Muscle of arm (tissue), 12 donors: ENCODE measurements around the gene MTOR. TPM values are rescaled to one million over a fixed set of nuclear protein-coding genes. Genes with fewer than 3 reads are reported as not detected.
"Not testable (repeated sequence)": the region's sequence is repeated elsewhere in the genome, so short reads cannot be mapped to it uniquely, and the experiment has no call there.

Source experiments
- DNase-seq: peaks from one replicate; pipeline ENCODE4 v3.0.0-alpha.2; 2013
- polyA plus RNA-seq, 12 donors: library from polyadenylated mRNA; unstranded; fragments of 120-200 nt; gene quantifications; one replicate each; pipeline ENCODE4 v1.2.1, GENCODE V29; 2013; ENCODE audit not compliant: insufficient read length in 12 of 12

MTOR gene
- polyA plus RNA-seq, 12 donors, result 25.3 to 36.2 (median 27.4) TPM; not detected in 1

GRCh38 chr1:11187000-11187399 is 75.4 kb downstream of the MTOR start:
- no peak for DNase-seq

GRCh38 chr1:11184973-11185372 is 77.4 kb downstream of the MTOR start:
- no peak for DNase-seq

GRCh38 chr1:11182884-11183283 is 79.5 kb downstream of the MTOR start:
- no peak for DNase-seq

- no peak for DNase-seq
Measured at GRCh38 chr1:11180342-11180744, 82.0 kb downstream of the MTOR start.

GRCh38 chr1:11179749-11180148 is 82.6 kb downstream of the MTOR start:
- DNase-seq, result not testable (repeated sequence)

- DNase-seq, result no peak
Measured at GRCh38 chr1:11179125-11179524, 83.2 kb downstream of the MTOR start.

GRCh38 chr1:11178021-11179015 is 84.0 kb downstream of the MTOR start:
- no peak for DNase-seq

GRCh38 chr1:11176081-11176706 is 86.2 kb downstream of the MTOR start:
- DNase-seq, result no peak

- no peak for DNase-seq
Measured at GRCh38 chr1:11175461-11175860, 86.9 kb downstream of the MTOR start.

- DNase-seq, result no peak
Measured at GRCh38 chr1:11174261-11174942, 87.9 kb downstream of the MTOR start.

- DNase-seq, result no peak
Measured at GRCh38 chr1:11170102-11170501, 92.2 kb downstream of the MTOR start.

GRCh38 chr1:11169202-11169601 is 93.1 kb downstream of the MTOR start:
- DNase-seq, result no peak

GRCh38 chr1:11168731-11169130 is 93.6 kb downstream of the MTOR start:
- no peak for DNase-seq

GRCh38 chr1:11166744-11167143 is 95.6 kb downstream of the MTOR start:
- DNase-seq, result not testable (repeated sequence)

- not testable (repeated sequence) for DNase-seq
Measured at GRCh38 chr1:11162752-11163151, 99.6 kb downstream of the MTOR start.

GRCh38 chr1:11158720-11159321 is 103.5 kb downstream of the MTOR start:
- no peak for DNase-seq

- DNase-seq, result no peak
Measured at GRCh38 chr1:11158291-11158690, 104.1 kb downstream of the MTOR start.

- no peak for DNase-seq
Measured at GRCh38 chr1:11157867-11158266, 104.5 kb downstream of the MTOR start.

- no peak for DNase-seq
Measured at GRCh38 chr1:11157394-11157793, 105.0 kb downstream of the MTOR start.

- no peak for DNase-seq
Measured at GRCh38 chr1:11156963-11157362, 105.4 kb downstream of the MTOR start.

- DNase-seq, result no peak
Measured at GRCh38 chr1:11156441-11156840, 105.9 kb downstream of the MTOR start.

- no peak for DNase-seq
Measured at GRCh38 chr1:11153184-11153583, 109.2 kb downstream of the MTOR start.
